Measurements from ENCODE around the gene COX5A. TPM values are rescaled to one million over a fixed set of nuclear protein-coding genes. Genes with fewer than 3 reads are reported as not detected.

Gene COX5A
- total and polyA plus RNA-seq, 2 of the 4 experiments (the other 2 are of a cell fraction): 39.8 to 141 TPM

DNA sequence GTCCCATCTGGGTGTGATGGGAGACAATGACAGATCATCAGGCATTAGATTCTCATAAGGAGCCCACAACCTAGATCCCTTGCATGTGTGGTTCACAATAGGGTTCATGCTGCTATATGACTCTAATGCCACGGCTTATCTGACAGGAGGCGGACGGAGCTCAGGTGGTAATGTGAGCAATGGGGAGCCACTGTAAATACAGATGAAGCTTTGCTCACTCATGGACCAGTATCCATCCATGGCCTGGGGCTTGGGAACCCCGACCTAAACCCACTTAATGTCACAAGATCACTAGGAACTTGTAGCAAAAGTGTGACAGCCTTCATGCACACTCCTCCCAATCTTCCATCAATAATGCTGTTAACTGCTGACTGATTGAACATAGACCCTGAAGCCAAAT lies 29.2 kb downstream of the COX5A start:
- dilution Hi-C loops (cut with HindIII; ENCODE audit: low sequenced_read_pairs, unreplicated experiment): no loop called here
- Histone ChIP-seq H3K27ac (ENCODE audit: insufficient read depth, low read length) (no peak overlapping the region), H4K91ac (ENCODE audit: insufficient read depth, low read depth, low read length) (no peak overlapping the region), H3K18ac (ENCODE audit: low read depth, low read length) (no peak overlapping the region), H2AK5ac (ENCODE audit: low read depth, low read length) (no peak overlapping the region), H2BK5ac (ENCODE audit: low read depth, low read length, poor library complexity, severe bottlenecking) (no peak overlapping the region), H3K4me2 (ENCODE audit: low read depth, low read length) (no peak overlapping the region), H3K56ac (ENCODE audit: extremely low read depth, insufficient read depth, low read length) (no peak overlapping the region), H3K9ac (ENCODE audit: low read depth, low read length) (no peak overlapping the region), H3K79me1 (ENCODE audit: low read depth in 1 of 2, low read length in 2 of 2) (peaks cover 16 to 36% of the 10 kb centered on the region in 2 experiments), H3K27me3 (ENCODE audit: control insufficient read depth, insufficient read depth, low read length) (no peaks in the 10 kb centered on the region), H3K4me1 (ENCODE audit: control insufficient read depth, insufficient read depth, low read length) (peaks cover 13% of the 10 kb centered on the region), H2AK9ac (replicated peaks; ENCODE audit: low read depth, low read length, poor library complexity) (no peak overlapping the region), H2BK15ac (ENCODE audit: low read depth, low read length) (no peak overlapping the region), H3K36me3 (ENCODE audit: control insufficient read depth, insufficient read depth, low read length) (peaks cover 15% of the 10 kb centered on the region), H3K23ac (ENCODE audit: low read depth, low read length) (no peak overlapping the region), H3K9me1 (ENCODE audit: insufficient read depth, low read length) (peaks cover 4% of the 10 kb centered on the region), H3K4me3 (ENCODE audit: insufficient read depth, low read depth, low read length) (no peak overlapping the region), H3K14ac (replicated peaks; ENCODE audit: low read depth, low read length) (no peak overlapping the region), H2BK20ac (ENCODE audit: low read depth, low read length) (no peak overlapping the region), H2AFZ (replicated peaks; ENCODE audit: low read length, poor library complexity) (no peak overlapping the region), H2BK120ac (ENCODE audit: low read depth, low read length) (no peak overlapping the region), H4K20me1 (ENCODE audit: insufficient read depth, low read length) (peaks cover 10% of the 10 kb centered on the region), H4K5ac (ENCODE audit: low read depth, low read length) (no peak overlapping the region), H3K4ac (ENCODE audit: low read depth, low read length) (no peak overlapping the region), H3K9me3 (ENCODE audit: control insufficient read depth, insufficient read depth, low read length) (no peaks in the 10 kb centered on the region), H4K8ac (ENCODE audit: low read depth in 2 of 2, low read length in 2 of 2) (no peak overlapping the region)
- TF ChIP-seq MAZ (IDR thresholded peaks at IDR 0.05; ENCODE audit: borderline replicate concordance, low read depth, low read length) (no peak), BHLHE40 (IDR thresholded peaks at IDR 0.05; ENCODE audit: low read depth, low read length) (no peak), NFE2L2 (IDR thresholded peaks at IDR 0.05; ENCODE audit: low read depth, low read length) (no peak), MAFK (IDR thresholded peaks at IDR 0.05; ENCODE audit: low read depth, low read length) (no peak), CEBPB (IDR thresholded peaks at IDR 0.05; ENCODE audit: low read depth, low read length) (no peak), CHD1 (IDR thresholded peaks at IDR 0.05; ENCODE audit: low read depth, low read length) (no peak), MXI1 (IDR thresholded peaks at IDR 0.05; ENCODE audit: borderline replicate concordance, low read depth, low read length) (no peak), RFX5 (IDR thresholded peaks at IDR 0.05; ENCODE audit: low read depth, low read length) (no peak), SMC3 (IDR thresholded peaks at IDR 0.05; ENCODE audit: low read depth, low read length) (no peak), RCOR1 (IDR thresholded peaks at IDR 0.05; ENCODE audit: insufficient replicate concordance, low read length) (no peak), FOS (IDR thresholded peaks at IDR 0.05; ENCODE audit: low read depth, low read length) (no peak), POLR2A (IDR thresholded peaks at IDR 0.05; ENCODE audit: low read depth, low read length) (no peak)
- TF ChIP-seq, protein P1, sequence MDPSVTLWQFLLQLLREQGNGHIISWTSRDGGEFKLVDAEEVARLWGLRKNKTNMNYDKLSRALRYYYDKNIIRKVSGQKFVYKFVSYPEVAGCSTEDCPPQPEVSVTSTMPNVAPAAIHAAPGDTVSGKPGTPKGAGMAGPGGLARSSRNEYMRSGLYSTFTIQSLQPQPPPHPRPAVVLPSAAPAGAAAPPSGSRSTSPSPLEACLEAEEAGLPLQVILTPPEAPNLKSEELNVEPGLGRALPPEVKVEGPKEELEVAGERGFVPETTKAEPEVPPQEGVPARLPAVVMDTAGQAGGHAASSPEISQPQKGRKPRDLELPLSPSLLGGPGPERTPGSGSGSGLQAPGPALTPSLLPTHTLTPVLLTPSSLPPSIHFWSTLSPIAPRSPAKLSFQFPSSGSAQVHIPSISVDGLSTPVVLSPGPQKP (IDR thresholded peaks at IDR 0.05; ENCODE audit: borderline replicate concordance, low read depth, low read length): no peak
- TF ChIP-seq, protein P2, sequence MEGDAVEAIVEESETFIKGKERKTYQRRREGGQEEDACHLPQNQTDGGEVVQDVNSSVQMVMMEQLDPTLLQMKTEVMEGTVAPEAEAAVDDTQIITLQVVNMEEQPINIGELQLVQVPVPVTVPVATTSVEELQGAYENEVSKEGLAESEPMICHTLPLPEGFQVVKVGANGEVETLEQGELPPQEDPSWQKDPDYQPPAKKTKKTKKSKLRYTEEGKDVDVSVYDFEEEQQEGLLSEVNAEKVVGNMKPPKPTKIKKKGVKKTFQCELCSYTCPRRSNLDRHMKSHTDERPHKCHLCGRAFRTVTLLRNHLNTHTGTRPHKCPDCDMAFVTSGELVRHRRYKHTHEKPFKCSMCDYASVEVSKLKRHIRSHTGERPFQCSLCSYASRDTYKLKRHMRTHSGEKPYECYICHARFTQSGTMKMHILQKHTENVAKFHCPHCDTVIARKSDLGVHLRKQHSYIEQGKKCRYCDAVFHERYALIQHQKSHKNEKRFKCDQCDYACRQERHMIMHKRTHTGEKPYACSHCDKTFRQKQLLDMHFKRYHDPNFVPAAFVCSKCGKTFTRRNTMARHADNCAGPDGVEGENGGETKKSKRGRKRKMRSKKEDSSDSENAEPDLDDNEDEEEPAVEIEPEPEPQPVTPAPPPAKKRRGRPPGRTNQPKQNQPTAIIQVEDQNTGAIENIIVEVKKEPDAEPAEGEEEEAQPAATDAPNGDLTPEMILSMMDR (conservative IDR thresholded peaks at IDR 0.05; ENCODE audit: low read depth, low read length): no peak
- ChIA-PET CTCF (no interaction called here), POLR2A (ENCODE audit: unreplicated experiment) (no interaction called here)
- 100% methylated on average over 3 of the region's 4 CpGs; no CpG with 5 or more reads in 1 of the 2 experiments for WGBS, 2 experiments (ENCODE audit: extremely low coverage in 2 of 2, insufficient read length in 1 of 2)
- in situ Hi-C loops (cut with MboI; ENCODE audit: low sequenced_read_pairs): no loop called here
- ATAC-seq (ENCODE audit: low read depth): no peak
- intact Hi-C loops (cut with micrococcal nuclease): loop anchor here (5.0 kb wide), 1 partner anchor 66 kb away; the partner anchor contains the start of gene ULK3
- DNase-seq: no peak
- BruUV-seq (replicated peaks): no TSS peak
